HepG2 (cell line): ENCODE measurements around the gene TUBB. TPM values are rescaled to one million over a fixed set of nuclear protein-coding genes. Genes with fewer than 3 reads are reported as not detected.

Experiments
- DPF2 ChIP-seq: sonication (generic); formaldehyde crosslinking; IDR thresholded peaks from 2 replicates; pipeline ENCODE4 v1.4.0; 2020; ENCODE audit warnings: mild to moderate bottlenecking, low read depth, missing genetic modification reagents, borderline replicate concordance
- FLYWCH1 ChIP-seq: sonication (generic); formaldehyde crosslinking; IDR thresholded peaks from 2 replicates; pipeline ENCODE4 v1.8.1; 2023; ENCODE audit warnings: mild to moderate bottlenecking, missing genetic modification reagents
- GABPB1 ChIP-seq: IDR thresholded peaks from 2 replicates; pipeline ENCODE4 v1.6.1; 2016; ENCODE audit warnings: mild to moderate bottlenecking, missing genetic modification reagents, moderate library complexity, missing compliant biosample characterization
- IRX3 ChIP-seq: sonication (generic); formaldehyde crosslinking; IDR thresholded peaks from 2 replicates; pipeline ENCODE4 v1.8.1; 2023; ENCODE audit warnings: mild to moderate bottlenecking, low read depth, missing genetic modification reagents, borderline replicate concordance
- NFE2 ChIP-seq: sonication (generic); formaldehyde crosslinking; IDR thresholded peaks from 2 replicates; pipeline ENCODE4 v1.4.0; 2020; ENCODE audit warnings: missing genetic modification reagents
- PAF1 ChIP-seq: IDR thresholded peaks from 2 replicates; pipeline ENCODE4 v1.6.1; 2016; ENCODE audit warnings: missing genetic modification reagents, missing compliant biosample characterization
- RAD21 ChIP-seq: fragments of 450-650 bp; formaldehyde crosslinking; IDR thresholded peaks from 2 replicates; pipeline ENCODE4 v1.5.0; 2020; ENCODE audit warnings: mild to moderate bottlenecking
- SAFB2 ChIP-seq: sonication (generic); formaldehyde crosslinking; IDR thresholded peaks from 2 replicates; pipeline ENCODE4 v1.5.1; 2020; ENCODE audit warnings: missing genetic modification reagents, low read depth, mild to moderate bottlenecking, borderline replicate concordance
- SALL2 ChIP-seq: sonication (generic); formaldehyde crosslinking; IDR thresholded peaks from 2 replicates; pipeline ENCODE4 v1.8.1; 2023; ENCODE audit warnings: mild to moderate bottlenecking, missing genetic modification reagents, inconsistent platforms
- SUZ12 ChIP-seq: fragments of 150-350 bp; IDR thresholded peaks from 2 replicates; pipeline ENCODE4 v1.6.1; 2014; ENCODE audit warnings: low read depth, low read length
- TBX2 ChIP-seq: sonication (generic); formaldehyde crosslinking; IDR thresholded peaks from 2 replicates; pipeline ENCODE4 v1.5.0; 2020; ENCODE audit warnings: missing genetic modification reagents, mild to moderate bottlenecking, borderline replicate concordance
- ZNF468 ChIP-seq: sonication (generic); formaldehyde crosslinking; IDR thresholded peaks from 2 replicates; pipeline ENCODE4 v1.8.0; 2022; ENCODE audit warnings: mild to moderate bottlenecking, moderate library complexity, missing genetic modification reagents
- ZNF546 ChIP-seq: sonication (generic); formaldehyde crosslinking; conservative IDR thresholded peaks from 2 replicates; pipeline ENCODE4 v1.8.1; 2023; ENCODE audit warnings: mild to moderate bottlenecking, missing genetic modification reagents
- ZNF660 ChIP-seq: sonication (generic); formaldehyde crosslinking; IDR thresholded peaks from 2 replicates; pipeline ENCODE4 v1.5.1; 2020; ENCODE audit warnings: mild to moderate bottlenecking, low read depth, missing genetic modification reagents, borderline replicate concordance
- ZSCAN20 ChIP-seq: sonication (generic); formaldehyde crosslinking; IDR thresholded peaks from 2 replicates; pipeline ENCODE4 v1.4.0; 2020; ENCODE audit warnings: missing genetic modification reagents, mild to moderate bottlenecking, borderline replicate concordance
- polyA plus RNA-seq, 8 experiments: library from polyadenylated mRNA; depleted of rRNA in 3 of 8; stranded (reverse) in 7 of 8; unstranded in 1 of 8; fragments of >200 nt; fragmentation: Illumina TruSeq in 4 of 8; extraction: Trizol in 4 of 8; gene quantifications; 2 replicates each; pipeline versions ENCODE4 v1.2.1 to v1.2.3, GENCODE V29; 2011 to 2016; ENCODE audit warnings: low read depth in 4 of 8, missing spikeins in 1 of 8, mixed read lengths in 1 of 8; ENCODE audit not compliant: insufficient read depth in 1 of 8
- total RNA-seq, 5 experiments: library from RNA; depleted of rRNA; stranded (reverse); fragments of >200 nt; fragmentation: Illumina TruSeq; extraction: Trizol; gene quantifications; 2 replicates each; pipeline ENCODE4 v1.2.3, GENCODE V29; 2016; ENCODE audit warnings: low read depth in 1 of 5
- TF ChIP-seq, protein P1 (sequence below): sonication (generic); formaldehyde crosslinking; IDR thresholded peaks from 2 replicates; pipeline ENCODE4 v1.4.0; 2020; ENCODE audit warnings: mild to moderate bottlenecking, low read depth, missing genetic modification reagents
- TF ChIP-seq, protein P2 (sequence below): sonication (generic); formaldehyde crosslinking; IDR thresholded peaks from 2 replicates; pipeline ENCODE4 v1.4.0; 2020; ENCODE audit warnings: missing genetic modification reagents
- TF ChIP-seq, protein P3 (sequence below): sonication (generic); formaldehyde crosslinking; IDR thresholded peaks from 2 replicates; pipeline ENCODE4 v1.8.0; 2022; ENCODE audit warnings: missing genetic modification reagents, mild to moderate bottlenecking, moderate library complexity, borderline replicate concordance
- TF ChIP-seq, protein P4 (sequence below): IDR thresholded peaks from 2 replicates; pipeline ENCODE4 v1.6.1; 2016; ENCODE audit warnings: low read depth, control low read depth

TUBB gene
- total and polyA plus RNA-seq, 2 of the 13 experiments (the other 11 are each of a cell fraction or from before 2014, with no cell fraction given): 911 to 1,163 TPM

- TF ChIP-seq, protein P1, sequence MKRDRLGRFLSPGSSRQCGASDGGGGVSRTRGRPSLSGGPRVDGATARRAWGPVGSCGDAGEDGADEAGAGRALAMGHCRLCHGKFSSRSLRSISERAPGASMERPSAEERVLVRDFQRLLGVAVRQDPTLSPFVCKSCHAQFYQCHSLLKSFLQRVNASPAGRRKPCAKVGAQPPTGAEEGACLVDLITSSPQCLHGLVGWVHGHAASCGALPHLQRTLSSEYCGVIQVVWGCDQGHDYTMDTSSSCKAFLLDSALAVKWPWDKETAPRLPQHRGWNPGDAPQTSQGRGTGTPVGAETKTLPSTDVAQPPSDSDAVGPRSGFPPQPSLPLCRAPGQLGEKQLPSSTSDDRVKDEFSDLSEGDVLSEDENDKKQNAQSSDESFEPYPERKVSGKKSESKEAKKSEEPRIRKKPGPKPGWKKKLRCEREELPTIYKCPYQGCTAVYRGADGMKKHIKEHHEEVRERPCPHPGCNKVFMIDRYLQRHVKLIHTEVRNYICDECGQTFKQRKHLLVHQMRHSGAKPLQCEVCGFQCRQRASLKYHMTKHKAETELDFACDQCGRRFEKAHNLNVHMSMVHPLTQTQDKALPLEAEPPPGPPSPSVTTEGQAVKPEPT (CRISPR knock-in tag): no peak
- TF ChIP-seq TBX2 (CRISPR knock-in tag) (peak; percentile 98), ZNF660 (CRISPR knock-in tag) (no peak), SUZ12 (no peak), SALL2 (CRISPR knock-in tag) (no peak), NFE2 (CRISPR knock-in tag) (no peak), ZNF468 (no peak), PAF1 (no peak; the same call in 1 of the 2 replicates), RAD21 (peak; percentile 56), ZNF546 (CRISPR knock-in tag) (no peak), IRX3 (CRISPR knock-in tag) (no peak), ZSCAN20 (CRISPR knock-in tag) (no peak), SAFB2 (CRISPR knock-in tag) (peak; percentile 14; the same call in 1 of the 2 replicates), DPF2 (peak; percentile 68; the same call in 1 of the 2 replicates), GABPB1 (CRISPR knock-in tag) (peak; percentile 42; the same call in 1 of the 2 replicates), FLYWCH1 (CRISPR knock-in tag) (no peak; the same call in 1 of the 2 replicates)
- TF ChIP-seq, protein P2, sequence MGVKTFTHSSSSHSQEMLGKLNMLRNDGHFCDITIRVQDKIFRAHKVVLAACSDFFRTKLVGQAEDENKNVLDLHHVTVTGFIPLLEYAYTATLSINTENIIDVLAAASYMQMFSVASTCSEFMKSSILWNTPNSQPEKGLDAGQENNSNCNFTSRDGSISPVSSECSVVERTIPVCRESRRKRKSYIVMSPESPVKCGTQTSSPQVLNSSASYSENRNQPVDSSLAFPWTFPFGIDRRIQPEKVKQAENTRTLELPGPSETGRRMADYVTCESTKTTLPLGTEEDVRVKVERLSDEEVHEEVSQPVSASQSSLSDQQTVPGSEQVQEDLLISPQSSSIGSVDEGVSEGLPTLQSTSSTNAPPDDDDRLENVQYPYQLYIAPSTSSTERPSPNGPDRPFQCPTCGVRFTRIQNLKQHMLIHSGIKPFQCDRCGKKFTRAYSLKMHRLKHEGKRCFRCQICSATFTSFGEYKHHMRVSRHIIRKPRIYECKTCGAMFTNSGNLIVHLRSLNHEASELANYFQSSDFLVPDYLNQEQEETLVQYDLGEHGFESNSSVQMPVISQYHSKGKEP: no peak
- TF ChIP-seq, protein P3, sequence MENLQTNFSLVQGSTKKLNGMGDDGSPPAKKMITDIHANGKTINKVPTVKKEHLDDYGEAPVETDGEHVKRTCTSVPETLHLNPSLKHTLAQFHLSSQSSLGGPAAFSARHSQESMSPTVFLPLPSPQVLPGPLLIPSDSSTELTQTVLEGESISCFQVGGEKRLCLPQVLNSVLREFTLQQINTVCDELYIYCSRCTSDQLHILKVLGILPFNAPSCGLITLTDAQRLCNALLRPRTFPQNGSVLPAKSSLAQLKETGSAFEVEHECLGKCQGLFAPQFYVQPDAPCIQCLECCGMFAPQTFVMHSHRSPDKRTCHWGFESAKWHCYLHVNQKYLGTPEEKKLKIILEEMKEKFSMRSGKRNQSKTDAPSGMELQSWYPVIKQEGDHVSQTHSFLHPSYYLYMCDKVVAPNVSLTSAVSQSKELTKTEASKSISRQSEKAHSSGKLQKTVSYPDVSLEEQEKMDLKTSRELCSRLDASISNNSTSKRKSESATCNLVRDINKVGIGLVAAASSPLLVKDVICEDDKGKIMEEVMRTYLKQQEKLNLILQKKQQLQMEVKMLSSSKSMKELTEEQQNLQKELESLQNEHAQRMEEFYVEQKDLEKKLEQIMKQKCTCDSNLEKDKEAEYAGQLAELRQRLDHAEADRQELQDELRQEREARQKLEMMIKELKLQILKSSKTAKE: peak; percentile 95
- TF ChIP-seq, protein P4, sequence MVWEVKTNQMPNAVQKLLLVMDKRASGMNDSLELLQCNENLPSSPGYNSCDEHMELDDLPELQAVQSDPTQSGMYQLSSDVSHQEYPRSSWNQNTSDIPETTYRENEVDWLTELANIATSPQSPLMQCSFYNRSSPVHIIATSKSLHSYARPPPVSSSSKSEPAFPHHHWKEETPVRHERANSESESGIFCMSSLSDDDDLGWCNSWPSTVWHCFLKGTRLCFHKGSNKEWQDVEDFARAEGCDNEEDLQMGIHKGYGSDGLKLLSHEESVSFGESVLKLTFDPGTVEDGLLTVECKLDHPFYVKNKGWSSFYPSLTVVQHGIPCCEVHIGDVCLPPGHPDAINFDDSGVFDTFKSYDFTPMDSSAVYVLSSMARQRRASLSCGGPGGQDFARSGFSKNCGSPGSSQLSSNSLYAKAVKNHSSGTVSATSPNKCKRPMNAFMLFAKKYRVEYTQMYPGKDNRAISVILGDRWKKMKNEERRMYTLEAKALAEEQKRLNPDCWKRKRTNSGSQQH: no peak
These were observed 43.7 kb downstream of the TUBB start (continued) for GRCh38 chr6:30763618-30764489.
